Measurements from ENCODE around the gene FASN.

Gene FASN

GRCh38 chr17:82060614-82061013, 37.4 kb downstream of the FASN start:
- Histone ChIP-seq H3K9me3 (ENCODE audit: control insufficient read depth, insufficient read depth, low read length) (no peaks in the 10 kb centered on the region), H3K4me3 (ENCODE audit: low read depth, low read length) (no peak overlapping the region), H3K27me3 (ENCODE audit: control insufficient read depth, insufficient read depth, low read length) (no peaks in the 10 kb centered on the region), H3K36me3 (ENCODE audit: control insufficient read depth, insufficient read depth, low read length) (peaks cover 73% of the 10 kb centered on the region), H3K9ac (ENCODE audit: low read depth, low read length) (no peak overlapping the region), H3K4me1 (ENCODE audit: control insufficient read depth, insufficient read depth, low read length) (peaks cover 2% of the 10 kb centered on the region)

GRCh38 chr17:82060001-82060380, 38.0 kb downstream of the FASN start:
- no peak overlapping the region for H3K9ac ChIP-seq (ENCODE audit: low read depth, low read length)
- H3K27me3 ChIP-seq (ENCODE audit: control insufficient read depth, insufficient read depth, low read length) = no peaks in the 10 kb centered on the region
- H3K4me3 ChIP-seq (ENCODE audit: low read depth, low read length) = no peak overlapping the region
- H3K4me1 ChIP-seq (ENCODE audit: control insufficient read depth, insufficient read depth, low read length) = peaks cover 2% of the 10 kb centered on the region
- H3K36me3 ChIP-seq (ENCODE audit: control insufficient read depth, insufficient read depth, low read length) = peaks cover 78% of the 10 kb centered on the region
- no peaks in the 10 kb centered on the region for H3K9me3 ChIP-seq (ENCODE audit: control insufficient read depth, insufficient read depth, low read length)

GRCh38 chr17:82059272-82060000, 38.6 kb downstream of the FASN start:
- H3K4me3 ChIP-seq (ENCODE audit: low read depth, low read length) = no peak overlapping the region
- no peaks in the 10 kb centered on the region for H3K27me3 ChIP-seq (ENCODE audit: control insufficient read depth, insufficient read depth, low read length)
- no peak overlapping the region for H3K9ac ChIP-seq (ENCODE audit: low read depth, low read length)
- no peaks in the 10 kb centered on the region for H3K9me3 ChIP-seq (ENCODE audit: control insufficient read depth, insufficient read depth, low read length)
- peaks cover 84% of the 10 kb centered on the region for H3K36me3 ChIP-seq (ENCODE audit: control insufficient read depth, insufficient read depth, low read length)
- peaks cover 2% of the 10 kb centered on the region for H3K4me1 ChIP-seq (ENCODE audit: control insufficient read depth, insufficient read depth, low read length)

- Histone ChIP-seq H3K4me1 (ENCODE audit: control insufficient read depth, insufficient read depth, low read length) (no peaks in the 10 kb centered on the region), H3K36me3 (ENCODE audit: control insufficient read depth, insufficient read depth, low read length) (peaks cover 89% of the 10 kb centered on the region)
Observed at GRCh38 chr17:82058855-82059249, 39.2 kb downstream of the FASN start.

GRCh38 chr17:82058230-82058854, 39.7 kb downstream of the FASN start:
- Histone ChIP-seq H3K9ac (ENCODE audit: low read depth, low read length) (no peak overlapping the region), H3K4me1 (ENCODE audit: control insufficient read depth, insufficient read depth, low read length) (no peaks in the 10 kb centered on the region), H3K36me3 (ENCODE audit: control insufficient read depth, insufficient read depth, low read length) (peaks cover 89% of the 10 kb centered on the region), H3K9me3 (ENCODE audit: control insufficient read depth, insufficient read depth, low read length) (no peaks in the 10 kb centered on the region), H3K27me3 (ENCODE audit: control insufficient read depth, insufficient read depth, low read length) (no peaks in the 10 kb centered on the region), H3K4me3 (ENCODE audit: low read depth, low read length) (no peak overlapping the region)

More at GRCh38 chr17:82058855-82059249, 39.2 kb downstream of the FASN start:
- H3K27me3 ChIP-seq (ENCODE audit: control insufficient read depth, insufficient read depth, low read length) = no peaks in the 10 kb centered on the region
- H3K9me3 ChIP-seq (ENCODE audit: control insufficient read depth, insufficient read depth, low read length) = no peaks in the 10 kb centered on the region
- H3K4me3 ChIP-seq (ENCODE audit: low read depth, low read length) = no peak overlapping the region
- H3K9ac ChIP-seq (ENCODE audit: low read depth, low read length) = no peak overlapping the region

- no peaks in the 10 kb centered on the region for H3K9me3 ChIP-seq (ENCODE audit: control insufficient read depth, insufficient read depth, low read length)
Observed at GRCh38 chr17:82056729-82057621, 41.1 kb downstream of the FASN start.

GRCh38 chr17:82055965-82056728, 41.9 kb downstream of the FASN start:
- Histone ChIP-seq H3K27me3 (ENCODE audit: control insufficient read depth, insufficient read depth, low read length) (no peaks in the 10 kb centered on the region), H3K4me1 (ENCODE audit: control insufficient read depth, insufficient read depth, low read length) (no peaks in the 10 kb centered on the region), H3K9ac (ENCODE audit: low read depth, low read length) (no peak overlapping the region), H3K9me3 (ENCODE audit: control insufficient read depth, insufficient read depth, low read length) (no peaks in the 10 kb centered on the region), H3K4me3 (ENCODE audit: low read depth, low read length) (no peak overlapping the region), H3K36me3 (ENCODE audit: control insufficient read depth, insufficient read depth, low read length) (peaks cover 73% of the 10 kb centered on the region)

More at GRCh38 chr17:82056729-82057621, 41.1 kb downstream of the FASN start:
- no peak overlapping the region for H3K9ac ChIP-seq (ENCODE audit: low read depth, low read length)
- H3K36me3 ChIP-seq (ENCODE audit: control insufficient read depth, insufficient read depth, low read length) = peaks cover 80% of the 10 kb centered on the region
- H3K4me1 ChIP-seq (ENCODE audit: control insufficient read depth, insufficient read depth, low read length) = no peaks in the 10 kb centered on the region
- no peaks in the 10 kb centered on the region for H3K27me3 ChIP-seq (ENCODE audit: control insufficient read depth, insufficient read depth, low read length)
- no peak overlapping the region for H3K4me3 ChIP-seq (ENCODE audit: low read depth, low read length)

GRCh38 chr17:82055023-82055964, 42.7 kb downstream of the FASN start:
- Histone ChIP-seq H3K36me3 (ENCODE audit: control insufficient read depth, insufficient read depth, low read length) (peaks cover 68% of the 10 kb centered on the region), H3K4me3 (ENCODE audit: low read depth, low read length) (no peak overlapping the region), H3K9me3 (ENCODE audit: control insufficient read depth, insufficient read depth, low read length) (no peaks in the 10 kb centered on the region), H3K27me3 (ENCODE audit: control insufficient read depth, insufficient read depth, low read length) (no peaks in the 10 kb centered on the region), H3K9ac (ENCODE audit: low read depth, low read length) (no peak overlapping the region), H3K4me1 (ENCODE audit: control insufficient read depth, insufficient read depth, low read length) (no peaks in the 10 kb centered on the region)

GRCh38 chr17:82054351-82055022, 43.5 kb downstream of the FASN start:
- H3K36me3 ChIP-seq (ENCODE audit: control insufficient read depth, insufficient read depth, low read length) = peaks cover 68% of the 10 kb centered on the region
- H3K4me3 ChIP-seq (ENCODE audit: low read depth, low read length) = no peak overlapping the region
- no peaks in the 10 kb centered on the region for H3K4me1 ChIP-seq (ENCODE audit: control insufficient read depth, insufficient read depth, low read length)
- no peaks in the 10 kb centered on the region for H3K9me3 ChIP-seq (ENCODE audit: control insufficient read depth, insufficient read depth, low read length)
- no peaks in the 10 kb centered on the region for H3K27me3 ChIP-seq (ENCODE audit: control insufficient read depth, insufficient read depth, low read length)
- no peak overlapping the region for H3K9ac ChIP-seq (ENCODE audit: low read depth, low read length)

GRCh38 chr17:82053556-82054263, 44.3 kb downstream of the FASN start:
- H3K27me3 ChIP-seq (ENCODE audit: control insufficient read depth, insufficient read depth, low read length) = no peaks in the 10 kb centered on the region
- no peaks in the 10 kb centered on the region for H3K9me3 ChIP-seq (ENCODE audit: control insufficient read depth, insufficient read depth, low read length)
- H3K9ac ChIP-seq (ENCODE audit: low read depth, low read length) = no peak overlapping the region
- no peak overlapping the region for H3K4me3 ChIP-seq (ENCODE audit: low read depth, low read length)
- H3K4me1 ChIP-seq (ENCODE audit: control insufficient read depth, insufficient read depth, low read length) = no peaks in the 10 kb centered on the region
- peaks cover 64% of the 10 kb centered on the region for H3K36me3 ChIP-seq (ENCODE audit: control insufficient read depth, insufficient read depth, low read length)
